OCI-LY7 (cell line): Measurements from ENCODE around the gene CDC25B. TPM values are rescaled to one million over a fixed set of nuclear protein-coding genes. Genes with fewer than 3 reads are reported as not detected.
"Not testable (repeated sequence)": the region's sequence is repeated elsewhere in the genome, so short reads cannot be mapped to it uniquely, and the experiment has no call there.

ENCODE experiments used
- BruUV-seq: library from RNA; stranded (reverse); fragments of 400-500 nt; replicated peaks from 2 replicates; lab custom pipeline; 2021; lab: Mats Ljungman, UMichigan
- CTCF ChIA-PET: fragments of 300-600 bp; sonication (Branson Sonifier 250); formaldehyde crosslinking; loops from one replicate; lab custom pipeline; 2022; ENCODE audit warnings: antibody characterized with exemption; ENCODE audit not compliant: unreplicated experiment; lab: Charles Lee
- POLR2A ChIA-PET: fragments of 300-600 bp; sonication (Branson Sonifier 250); formaldehyde crosslinking; loops from one replicate; lab custom pipeline; 2022; ENCODE audit warnings: antibody characterized with exemption; lab: Charles Lee
- DNase-seq: peaks from one replicate; pipeline ENCODE4 v3.0.0-alpha.2; 2015; ENCODE audit warnings: low spot score
- H2AFZ ChIP-seq: fragments of 200-600 bp; sonication (generic), shearing (Covaris generic); 2 replicates; pipeline ENCODE4 v1.6.1; 2014; ENCODE audit warnings: mild to moderate bottlenecking, antibody characterized with exemption, low read length, moderate library complexity
- H3K27ac ChIP-seq: fragments of 200-600 bp; sonication (generic); 2 replicates; pipeline ENCODE4 v1.5.1; 2014; ENCODE audit warnings: mixed run types, low read depth, mild to moderate bottlenecking, moderate library complexity, low read length, inconsistent platforms; ENCODE audit not compliant: poor library complexity, severe bottlenecking
- H3K36me3 ChIP-seq: fragments of 200-600 bp; sonication (generic); 2 replicates; pipeline ENCODE4 v1.6.1; 2014; ENCODE audit warnings: mild to moderate bottlenecking, antibody characterized with exemption, low read length, moderate library complexity, mixed read lengths; ENCODE audit not compliant: insufficient read depth
- H3K4me1 ChIP-seq: fragments of 200-600 bp; sonication (generic); 2 replicates; pipeline ENCODE4 v1.5.1; 2014; ENCODE audit warnings: mild to moderate bottlenecking, low read length; ENCODE audit not compliant: insufficient read depth, poor library complexity, severe bottlenecking
- H3K4me2 ChIP-seq: fragments of 200-600 bp; sonication (generic); 2 replicates; pipeline ENCODE4 v1.6.1; 2014; ENCODE audit warnings: mild to moderate bottlenecking, low read length
- H3K4me3 ChIP-seq: fragments of 200-600 bp; sonication (generic); 2 replicates; pipeline ENCODE4 v1.5.1; 2014; ENCODE audit warnings: mild to moderate bottlenecking, low read depth, low read length; ENCODE audit not compliant: poor library complexity, severe bottlenecking
- H3K79me2 ChIP-seq: fragments of 200-600 bp; sonication (generic); 2 replicates; pipeline ENCODE4 v1.6.1; 2016; ENCODE audit warnings: low read depth, mild to moderate bottlenecking, low read length, moderate library complexity, mixed read lengths; ENCODE audit not compliant: insufficient read depth
- H3K9me2 ChIP-seq: fragments of 200-600 bp; sonication (generic); 2 replicates; pipeline ENCODE4 v1.6.1; 2016; ENCODE audit warnings: mild to moderate bottlenecking, low read length, mixed read lengths; ENCODE audit not compliant: insufficient read depth
- H3K9me3 ChIP-seq: fragments of 200-600 bp; sonication (generic); 2 replicates; pipeline ENCODE4 v1.6.1; 2014; ENCODE audit warnings: mild to moderate bottlenecking, mixed run types, low read length, mixed read lengths
- H4K20me1 ChIP-seq: fragments of 200-600 bp; sonication (generic); 2 replicates; pipeline ENCODE4 v1.6.1; 2014; ENCODE audit warnings: mild to moderate bottlenecking, antibody characterized with exemption, low read length, moderate library complexity, mixed read lengths; ENCODE audit not compliant: insufficient read depth
- EZH2phosphoT487 ChIP-seq: fragments of 200-600 bp; sonication (generic); IDR thresholded peaks from 2 replicates; pipeline ENCODE4 v1.6.1; 2018; ENCODE audit warnings: low read depth, borderline replicate concordance, mild to moderate bottlenecking, mixed run types, antibody characterized with exemption, low read length, moderate library complexity, mixed read lengths
- intact Hi-C: fragments of 100-400 bp; cut with micrococcal nuclease; formaldehyde crosslinking; loops from one replicate; pipeline ENCODE4 v1.10.0; 2022; ENCODE audit not compliant: unreplicated experiment
- total RNA-seq, 2 experiments: library from RNA; depleted of rRNA in 1 of 2; stranded (reverse); fragments of >200 nt in 1 of 2; shearing (Covaris generic) in 1 of 2; gene quantifications; 2 replicates each; pipeline ENCODE4 v1.2.3, GENCODE V29; 2014 to 2022
- TF ChIP-seq, protein P1 (sequence below): fragments of 200-600 bp; sonication (generic); conservative IDR thresholded peaks from 2 replicates; pipeline ENCODE4 v1.5.1; 2014; ENCODE audit warnings: mild to moderate bottlenecking, antibody characterized with exemption, low read length, moderate library complexity, mixed read lengths

The CDC25B gene
- total RNA-seq, 2 experiments from 2014 or later: 89.2 to 119 TPM

DNA sequence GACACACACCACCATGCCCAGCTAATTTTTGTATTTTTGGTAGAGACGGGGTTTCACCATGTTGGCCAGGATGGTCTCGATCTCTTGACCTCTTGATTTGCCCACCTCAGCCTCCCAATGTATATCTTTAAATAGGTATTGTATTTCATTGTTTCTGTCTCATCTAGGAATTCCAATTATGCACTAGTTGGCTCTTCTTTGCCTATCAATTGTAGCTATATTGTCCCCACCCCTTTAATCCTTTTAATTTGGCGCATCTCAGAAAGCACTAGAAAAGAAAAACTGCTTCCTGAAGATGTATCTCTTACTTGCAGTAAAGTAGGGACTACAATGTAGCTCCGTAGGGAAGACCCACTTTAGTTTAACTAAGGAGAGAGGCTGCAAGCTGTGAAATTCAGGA is 40.0 kb downstream of the CDC25B start:
- H3K4me3 ChIP-seq: no peak overlapping the region
- H3K9me3 ChIP-seq: no peaks in the 10 kb centered on the region
- H3K4me1 ChIP-seq: no peaks in the 10 kb centered on the region
- TF ChIP-seq EZH2phosphoT487: no peak
- TF ChIP-seq, protein P1, sequence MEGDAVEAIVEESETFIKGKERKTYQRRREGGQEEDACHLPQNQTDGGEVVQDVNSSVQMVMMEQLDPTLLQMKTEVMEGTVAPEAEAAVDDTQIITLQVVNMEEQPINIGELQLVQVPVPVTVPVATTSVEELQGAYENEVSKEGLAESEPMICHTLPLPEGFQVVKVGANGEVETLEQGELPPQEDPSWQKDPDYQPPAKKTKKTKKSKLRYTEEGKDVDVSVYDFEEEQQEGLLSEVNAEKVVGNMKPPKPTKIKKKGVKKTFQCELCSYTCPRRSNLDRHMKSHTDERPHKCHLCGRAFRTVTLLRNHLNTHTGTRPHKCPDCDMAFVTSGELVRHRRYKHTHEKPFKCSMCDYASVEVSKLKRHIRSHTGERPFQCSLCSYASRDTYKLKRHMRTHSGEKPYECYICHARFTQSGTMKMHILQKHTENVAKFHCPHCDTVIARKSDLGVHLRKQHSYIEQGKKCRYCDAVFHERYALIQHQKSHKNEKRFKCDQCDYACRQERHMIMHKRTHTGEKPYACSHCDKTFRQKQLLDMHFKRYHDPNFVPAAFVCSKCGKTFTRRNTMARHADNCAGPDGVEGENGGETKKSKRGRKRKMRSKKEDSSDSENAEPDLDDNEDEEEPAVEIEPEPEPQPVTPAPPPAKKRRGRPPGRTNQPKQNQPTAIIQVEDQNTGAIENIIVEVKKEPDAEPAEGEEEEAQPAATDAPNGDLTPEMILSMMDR: no peak
- ChIA-PET CTCF (no interaction called here), POLR2A (interaction anchor here (0.5 to 1.8 kb wide), 2 partner anchors 9 to 59 kb away, joined by 3 to 10 read pairs; no protein-coding TSS in a partner anchor)
- H3K9me2 ChIP-seq: no peaks in the 10 kb centered on the region
- BruUV-seq: no TSS peak
- no peaks in the 10 kb centered on the region for H3K79me2 ChIP-seq
- intact Hi-C loops: no loop called here
- H2AFZ ChIP-seq: no peak overlapping the region
- no peaks in the 10 kb centered on the region for H3K36me3 ChIP-seq
- DNase-seq: no peak
- no peak overlapping the region for H3K4me2 ChIP-seq
- H3K27ac ChIP-seq: no peak overlapping the region
- H4K20me1 ChIP-seq: no peaks in the 10 kb centered on the region

DNA sequence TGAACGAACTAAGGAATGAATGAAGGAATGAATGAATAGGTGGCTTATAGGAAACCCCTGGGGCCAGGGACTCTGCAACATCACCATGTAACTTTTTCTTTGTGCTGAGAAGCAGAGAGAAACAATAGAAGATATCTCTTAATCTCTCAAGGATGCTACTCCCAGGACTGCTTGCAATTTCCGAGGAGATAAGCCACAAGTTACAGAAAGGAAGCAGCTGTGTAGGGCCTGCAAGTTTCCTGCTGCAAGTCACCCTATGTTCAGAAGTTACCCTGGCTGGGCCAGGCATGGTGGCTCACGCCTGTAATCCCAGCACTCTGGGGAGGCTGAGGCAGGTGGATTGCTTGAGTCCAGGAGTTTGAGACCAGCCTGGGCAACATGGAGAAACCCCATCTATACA is 43.2 kb downstream of the CDC25B start:
- Histone ChIP-seq H3K4me1 (no peaks in the 10 kb centered on the region), H3K27ac (no peak overlapping the region), H3K36me3 (no peaks in the 10 kb centered on the region), H4K20me1 (no peaks in the 10 kb centered on the region), H3K79me2 (no peaks in the 10 kb centered on the region), H3K9me2 (no peaks in the 10 kb centered on the region), H2AFZ (no peak overlapping the region), H3K4me2 (no peak overlapping the region), H3K9me3 (no peaks in the 10 kb centered on the region), H3K4me3 (no peak overlapping the region)
- ChIA-PET CTCF (no interaction called here), POLR2A (interaction anchor here (0.6 kb wide), 2 partner anchors 43 to 263 kb away, joined by 4 to 7 read pairs; partner anchors contain the start of gene CDC25B)
- TF ChIP-seq, protein P1: no peak
- TF ChIP-seq EZH2phosphoT487: no peak
- intact Hi-C loops: no loop called here
- no peak for DNase-seq
- BruUV-seq: no TSS peak

DNA sequence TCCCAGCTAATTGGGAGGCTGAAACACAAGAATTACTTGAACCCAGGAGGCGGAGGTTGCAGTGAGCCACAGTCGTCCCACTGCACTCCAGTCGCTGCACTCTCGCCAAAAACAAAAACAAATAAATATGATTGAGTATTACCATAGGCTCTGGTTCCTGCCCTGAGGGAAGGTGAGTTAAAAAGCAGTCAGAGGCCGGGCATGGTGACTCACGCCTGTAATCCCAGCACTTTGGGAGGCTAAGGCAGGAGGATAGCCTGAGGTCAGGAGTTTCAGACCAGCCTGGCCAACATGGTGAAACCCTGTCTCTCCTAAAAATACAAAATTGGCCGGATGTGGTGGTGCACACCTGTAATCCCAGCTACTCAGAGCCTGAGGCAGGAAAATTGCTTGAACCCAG is 44.1 kb downstream of the CDC25B start:
- BruUV-seq, H2AFZ ChIP-seq, H3K4me3 ChIP-seq, H3K9me3 ChIP-seq, H3K27ac ChIP-seq, H3K79me2 ChIP-seq, H3K4me1 ChIP-seq, H3K9me2 ChIP-seq, H3K4me2 ChIP-seq, H4K20me1 ChIP-seq, H3K36me3 ChIP-seq, CTCF ChIA-PET, intact Hi-C loops, DNase-seq: not testable (repeated sequence)
- POLR2A ChIA-PET: interaction anchor here (0.6 kb wide), 1 partner anchor 25 kb away, joined by 4 read pairs; no protein-coding TSS in a partner anchor
